ENCODE data around the gene CERCAM.
A peak's percentile ranks its signal among the peaks of the same experiment; 100 is the strongest.
"Not testable (repeated sequence)": the region's sequence is repeated elsewhere in the genome, so short reads cannot be mapped to it uniquely, and the experiment has no call there.

Gene CERCAM

DNA sequence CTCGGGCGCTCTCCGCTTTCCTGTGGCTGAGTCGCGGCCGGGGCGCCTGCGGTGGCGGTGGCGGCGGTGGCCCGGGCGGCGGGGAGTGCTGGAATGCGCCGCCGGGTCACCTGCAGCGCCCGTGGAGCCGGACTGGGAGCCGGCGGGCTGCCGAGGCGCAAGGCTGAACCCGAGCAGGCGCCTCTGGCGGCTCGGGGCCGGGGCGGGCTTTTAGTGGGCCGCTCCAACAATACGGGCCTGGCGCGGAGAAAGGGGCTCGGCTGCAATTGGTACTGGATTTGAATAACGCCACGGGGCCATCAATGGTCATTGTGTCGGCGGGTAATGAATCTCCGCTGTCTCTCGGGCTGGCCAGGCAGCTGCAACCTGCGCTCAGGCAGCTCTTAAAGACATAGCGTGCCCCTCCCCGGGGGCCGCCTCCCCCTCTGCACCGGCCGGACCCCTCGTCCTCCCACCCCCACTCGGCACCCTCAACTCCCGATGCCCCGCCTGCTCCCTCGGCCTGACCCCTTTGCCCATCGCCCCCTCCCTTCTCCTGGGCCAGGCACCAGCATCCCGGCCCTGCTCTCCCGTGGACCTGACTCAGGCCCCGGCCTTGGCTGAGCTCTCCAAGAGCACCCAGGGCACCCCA lies 27.4 kb upstream of the CERCAM start:
- no peak for DNase-seq (ENCODE audit: low spot score)

DNA sequence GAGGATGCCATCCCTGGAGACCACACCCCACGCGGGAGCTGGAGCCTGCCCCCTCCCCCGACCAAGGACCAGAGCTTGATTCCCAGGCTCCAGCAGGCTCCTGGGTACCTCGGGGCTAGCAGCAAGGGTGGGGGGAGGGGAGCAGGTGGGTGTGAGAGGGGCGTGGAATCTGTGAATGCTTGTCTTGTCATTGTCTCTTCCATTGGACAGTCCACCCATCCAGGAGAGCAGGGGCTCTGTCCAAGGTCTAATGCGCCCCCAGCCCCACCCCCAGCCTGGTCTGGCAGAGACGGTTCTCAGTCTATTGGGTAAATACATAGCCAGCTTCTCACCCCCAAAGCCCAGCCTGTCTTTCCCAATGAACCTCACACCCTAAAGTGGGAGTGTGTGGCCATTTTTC lies 26.7 kb upstream of the CERCAM start:
- DNase-seq (ENCODE audit: low spot score), result no peak

DNA sequence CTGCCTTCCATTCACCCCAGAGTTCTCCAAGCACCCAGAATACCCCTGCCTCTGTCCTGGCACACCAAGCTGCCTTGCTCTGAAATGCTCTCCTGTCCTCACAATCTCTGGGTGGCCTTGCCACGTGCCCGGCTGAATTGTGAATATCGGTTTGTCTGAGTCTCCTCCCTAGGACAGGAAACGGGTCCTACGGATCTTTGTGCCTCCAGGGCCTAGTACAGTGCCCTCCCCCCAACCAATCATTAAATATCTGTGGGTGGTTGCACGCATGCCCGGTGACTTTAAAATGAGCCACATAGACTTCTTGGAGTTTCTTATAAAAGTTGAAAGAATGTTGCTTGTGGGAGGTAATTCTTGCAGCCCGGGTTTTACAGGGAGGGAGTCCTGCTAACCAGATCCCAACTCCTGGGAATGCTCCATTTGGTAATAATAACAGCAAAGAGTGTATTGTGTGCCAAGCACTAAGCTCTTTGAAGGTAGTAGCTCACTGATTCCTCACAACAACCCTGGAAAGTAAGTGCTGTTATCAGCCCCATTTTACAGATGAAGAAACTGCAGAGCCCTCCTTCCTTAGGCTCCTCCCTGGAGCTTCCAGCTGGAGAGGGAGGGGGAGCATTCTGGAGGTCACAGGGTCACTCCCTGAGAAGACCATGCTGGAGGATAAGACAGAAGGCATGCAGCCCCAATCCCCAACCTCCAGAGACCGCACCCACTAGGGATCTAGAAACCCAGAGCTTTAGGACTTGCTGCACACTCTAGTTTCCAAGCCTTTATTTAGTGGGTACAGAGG lies 26.1 kb upstream of the CERCAM start:
- no peak for DNase-seq (ENCODE audit: low spot score)

DNA sequence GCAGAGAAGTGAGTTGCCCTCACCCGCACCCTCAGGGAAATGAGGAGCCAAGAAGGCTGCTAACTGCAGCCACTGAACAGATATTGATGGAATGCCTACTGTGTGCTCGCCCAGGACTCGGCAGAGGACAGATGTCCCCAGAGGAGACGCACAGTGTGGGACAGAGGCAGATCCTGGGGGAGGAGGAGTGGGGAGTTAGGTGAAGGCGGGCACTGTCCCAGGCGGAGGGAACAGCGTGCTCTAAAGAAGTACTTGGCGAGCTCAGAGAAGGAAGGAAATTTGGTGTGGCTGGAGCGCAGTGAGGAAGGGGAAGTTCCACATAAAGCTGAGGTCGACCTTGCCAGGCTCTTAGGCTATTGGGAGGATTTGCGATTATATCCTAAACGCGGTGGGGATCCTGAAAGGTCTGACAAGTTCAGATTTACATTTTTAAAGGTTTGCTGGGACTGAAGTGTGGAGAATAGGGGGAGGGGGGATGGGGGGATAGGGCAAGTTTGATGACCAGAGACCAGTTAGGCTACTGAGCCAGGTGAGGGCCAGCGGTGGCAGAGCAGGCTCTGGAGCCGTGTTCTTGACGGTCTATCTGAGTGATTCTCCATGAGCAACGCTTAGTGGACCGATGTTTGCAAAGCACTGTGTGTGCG lies 23.6 kb upstream of the CERCAM start:
- no peak for DNase-seq (ENCODE audit: low spot score)

DNA sequence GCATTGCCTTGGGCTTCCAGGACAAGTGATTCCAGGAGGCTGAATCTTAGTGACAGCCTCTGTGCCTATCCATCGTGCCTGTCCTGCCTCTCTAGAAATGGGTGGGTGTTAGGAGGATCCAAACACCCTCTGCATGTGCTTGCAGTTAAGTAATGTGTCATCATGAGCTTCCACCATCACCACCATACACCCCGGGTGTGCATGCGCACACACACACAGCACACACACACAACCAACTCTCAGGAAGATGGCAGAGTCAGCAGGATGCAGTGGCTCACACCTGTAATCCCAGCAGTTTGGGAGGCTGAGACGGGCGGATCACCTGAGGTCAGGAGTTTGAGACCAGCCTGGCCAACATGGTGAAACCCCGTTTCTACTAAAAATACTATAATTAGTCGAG lies 22.8 kb upstream of the CERCAM start:
- no peak for DNase-seq (ENCODE audit: low spot score)

DNA sequence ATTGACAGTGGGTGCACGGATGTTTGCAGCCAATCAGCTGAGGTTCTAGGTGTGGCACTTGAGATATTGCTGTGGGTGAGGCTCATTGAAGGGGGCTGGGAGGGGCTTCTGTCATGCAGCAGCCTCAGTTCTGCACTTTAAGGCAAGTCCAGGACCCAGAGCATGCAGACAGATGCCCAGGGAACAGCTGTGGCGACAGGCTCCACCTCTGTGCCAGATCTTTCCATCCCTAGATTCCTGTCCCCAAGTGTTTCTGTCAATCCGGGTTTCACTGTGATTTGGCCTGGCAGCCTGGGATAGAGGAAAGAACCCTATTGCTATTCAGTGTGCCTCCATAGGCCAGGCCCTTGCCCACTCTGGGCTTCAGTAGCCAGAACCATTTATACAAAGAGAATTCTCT lies 20.8 kb upstream of the CERCAM start:
- DNase-seq (ENCODE audit: low spot score), result no peak

DNA sequence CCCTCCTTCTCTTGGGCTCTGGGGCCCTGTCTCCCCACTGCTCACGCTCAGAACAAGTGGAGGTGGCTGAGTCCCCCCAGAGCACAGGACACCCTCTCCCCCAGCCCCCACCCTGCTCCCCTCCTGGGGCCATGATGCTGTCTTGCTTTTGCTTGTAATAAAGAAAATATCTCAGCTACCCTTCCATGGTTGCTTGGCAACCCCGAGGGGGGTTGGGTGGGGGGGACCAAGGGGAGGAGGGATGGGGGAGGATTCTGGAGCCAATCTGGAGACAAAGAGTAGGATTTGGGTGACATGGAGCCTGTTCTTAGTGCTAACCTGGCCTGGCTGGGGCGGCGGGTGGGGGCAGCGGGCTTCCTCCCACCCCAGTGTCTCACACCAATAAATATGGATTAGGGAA lies 16.1 kb upstream of the CERCAM start:
- no peak for DNase-seq (ENCODE audit: low spot score)

DNA sequence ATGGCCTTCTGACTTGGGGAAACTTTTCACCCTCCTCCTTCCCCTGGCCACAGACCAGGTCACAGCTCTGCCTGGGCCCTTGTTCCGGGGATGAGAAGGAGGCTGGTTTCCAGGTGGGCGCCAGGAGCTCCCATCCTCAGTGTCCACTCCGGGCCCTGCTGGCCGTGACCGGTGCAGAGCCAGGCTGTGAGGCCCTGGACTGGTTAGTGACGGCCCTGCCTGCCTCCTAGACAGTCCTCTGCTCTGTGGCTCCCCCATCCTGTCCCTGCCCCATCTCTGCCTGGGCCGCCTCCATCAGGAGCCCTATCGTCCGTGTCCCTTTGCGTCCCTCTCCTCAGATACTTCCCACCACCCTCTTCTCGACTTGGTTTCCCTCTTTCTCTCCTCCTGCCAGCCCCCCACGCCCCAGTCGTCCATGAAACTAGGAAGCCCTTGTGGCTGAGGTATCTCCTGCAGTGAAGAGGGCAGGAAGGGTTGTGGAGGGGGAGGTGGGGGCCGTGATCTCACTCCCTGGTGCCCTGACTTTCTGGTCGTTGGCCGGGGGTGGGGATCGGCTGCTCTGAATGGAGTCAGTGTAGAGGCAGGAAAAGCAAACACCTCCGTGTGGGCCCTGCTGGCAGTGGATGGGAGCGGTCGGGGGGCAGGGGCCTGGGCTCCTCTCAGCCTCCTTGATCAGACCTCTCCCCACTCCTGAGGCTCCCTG lies 15.4 kb upstream of the CERCAM start:
- DNase-seq (ENCODE audit: low spot score), result no peak

DNA sequence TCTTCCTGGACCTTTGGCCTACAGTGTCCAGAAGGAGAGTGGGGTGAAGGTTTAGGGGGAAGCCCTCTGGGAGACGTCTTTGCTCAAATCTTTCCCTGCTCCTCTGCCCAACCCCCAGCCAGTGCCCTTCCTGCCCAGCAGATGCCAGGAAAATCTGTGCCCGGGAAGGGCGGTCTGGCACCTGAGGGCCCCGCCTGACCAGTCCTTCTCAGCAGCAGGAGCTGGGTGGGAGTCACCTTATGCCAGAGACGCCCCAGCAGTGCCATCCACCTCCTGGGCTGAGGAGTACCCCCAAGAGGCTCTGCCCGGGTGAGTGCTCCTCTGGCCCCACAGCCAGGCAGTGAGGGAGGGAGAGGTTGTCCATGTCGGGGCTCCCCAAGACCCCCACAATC lies 14.9 kb upstream of the CERCAM start:
- DNase-seq (ENCODE audit: low spot score), result no peak

DNA sequence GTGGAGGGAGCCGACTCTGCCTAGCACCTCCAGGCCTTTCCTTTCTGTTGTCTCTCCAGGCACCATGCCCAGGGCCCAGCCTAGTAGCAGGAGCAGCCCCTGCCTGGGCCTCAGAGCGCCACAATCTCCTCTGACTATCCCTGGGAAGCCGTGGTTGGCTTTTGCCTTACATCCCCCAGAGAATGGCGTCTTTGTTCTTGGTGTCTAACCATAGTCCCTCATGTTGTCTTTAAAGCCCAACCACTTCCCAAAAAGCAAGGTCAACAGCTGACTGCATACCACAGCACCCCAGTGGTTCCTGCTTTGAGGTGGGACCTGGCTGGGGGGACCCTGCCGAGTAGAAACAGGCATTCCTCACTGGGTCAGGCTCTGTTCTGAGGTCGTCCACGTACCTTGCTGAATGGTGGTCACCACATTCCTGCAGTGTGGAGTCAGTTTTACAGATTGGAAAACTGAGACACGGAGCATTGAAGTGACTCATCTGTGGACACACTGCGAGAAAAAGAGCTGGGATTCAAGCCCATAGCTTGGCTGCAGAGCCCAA lies 13.7 kb upstream of the CERCAM start:
- DNase-seq (ENCODE audit: low spot score), result no peak

DNA sequence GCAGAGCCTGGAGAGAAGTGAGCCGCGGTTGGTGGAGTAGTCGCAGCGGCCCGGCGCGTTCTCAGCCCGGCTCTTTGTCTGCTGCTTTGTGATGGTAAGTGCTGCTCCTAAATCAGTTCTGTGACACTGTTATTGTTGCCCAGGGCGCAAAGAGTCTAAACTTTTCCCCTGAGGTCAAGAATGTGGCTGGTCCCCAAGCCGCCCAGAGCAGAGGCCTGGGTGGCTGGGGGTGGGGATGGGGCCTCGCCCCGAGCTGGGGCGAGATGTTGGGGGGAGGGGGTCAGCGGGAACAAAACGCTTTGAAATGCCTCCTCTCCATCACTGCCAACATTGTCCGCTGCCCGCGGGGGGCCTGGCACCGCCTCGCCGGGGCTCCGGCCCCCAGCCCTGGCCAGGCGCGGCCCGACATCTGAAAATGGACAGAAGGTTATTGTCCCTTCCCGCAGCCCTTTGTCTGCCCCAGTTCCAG lies 11.7 kb upstream of the CERCAM start:
- DNase-seq (ENCODE audit: low spot score), result no peak

DNA sequence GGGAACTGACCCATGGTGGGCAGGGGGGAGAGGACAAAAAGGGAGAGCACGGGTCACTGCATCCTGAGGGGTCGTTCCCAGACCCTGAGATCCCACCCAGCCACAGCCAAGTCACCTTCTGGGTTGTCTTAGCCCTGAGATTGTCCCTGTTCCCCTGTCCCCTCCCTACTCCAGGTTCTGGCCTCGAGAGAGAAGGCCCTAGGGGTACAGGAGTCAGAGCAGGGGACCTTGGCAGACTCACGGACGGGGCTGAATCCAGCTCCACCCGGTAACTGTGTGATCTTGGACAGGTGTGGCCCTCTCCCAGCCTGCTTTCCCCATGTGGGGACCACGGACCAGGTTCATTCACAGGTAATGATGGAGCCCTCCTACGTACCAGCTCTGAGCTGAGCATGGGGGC lies 11.2 kb upstream of the CERCAM start:
- DNase-seq (ENCODE audit: low spot score), result no peak

DNA sequence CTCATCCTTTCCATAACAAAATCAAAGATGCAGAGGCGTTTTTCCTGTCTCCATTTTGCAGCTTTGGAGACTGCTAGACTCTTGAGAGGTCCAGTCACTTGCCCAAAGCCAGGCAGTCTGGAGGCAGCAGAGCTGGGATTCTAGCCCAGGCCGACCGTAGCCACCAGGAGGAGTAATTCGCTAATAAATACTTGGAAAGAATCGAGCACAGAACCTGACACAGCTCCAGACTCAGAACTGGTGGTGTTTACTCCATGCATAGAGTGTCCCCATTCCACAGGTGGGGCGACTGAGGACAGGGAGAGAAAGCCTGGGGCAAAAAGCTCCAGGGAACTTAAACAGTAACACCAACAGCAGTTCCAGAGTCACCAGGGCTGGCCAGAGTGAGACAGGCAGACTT lies 10.7 kb upstream of the CERCAM start:
- no peak for DNase-seq (ENCODE audit: low spot score)

DNA sequence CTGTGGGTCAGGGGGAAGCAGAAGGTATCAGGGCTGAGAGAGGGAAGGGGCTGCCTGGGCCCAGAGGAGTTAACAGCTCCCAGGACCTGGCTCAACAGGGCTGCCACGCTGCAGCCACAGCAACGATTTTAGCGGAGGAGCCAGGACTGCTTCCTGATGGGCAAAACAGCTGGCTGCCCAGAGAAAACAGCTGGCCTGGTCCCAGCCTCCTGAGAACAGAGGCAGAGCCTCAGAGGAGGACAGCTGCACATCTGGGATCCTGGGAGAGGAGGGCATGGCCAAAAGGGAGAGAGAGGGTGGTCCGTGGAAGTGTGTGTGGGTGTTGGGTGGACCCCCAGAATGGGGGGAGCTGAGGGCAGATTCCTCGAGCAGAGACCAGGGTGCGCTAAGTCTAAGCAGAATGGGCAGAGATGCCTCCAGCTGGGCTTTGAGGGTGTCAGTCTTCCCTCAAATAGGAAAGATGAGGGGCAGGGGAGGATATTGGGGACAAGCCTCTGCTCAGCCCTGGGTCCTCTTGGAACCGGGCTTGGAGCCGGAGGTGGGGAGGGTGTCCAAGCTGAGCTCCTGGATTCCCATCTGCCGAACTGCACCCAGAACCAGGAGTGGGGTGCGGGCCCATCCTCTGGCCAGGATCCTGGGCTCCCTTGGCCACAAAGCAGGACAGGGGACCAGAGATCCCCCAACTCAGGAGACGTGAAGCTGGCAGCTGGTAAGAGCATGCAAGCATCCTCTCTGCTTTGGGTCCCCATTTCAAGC lies 9.1 kb upstream of the CERCAM start:
- DNase-seq (ENCODE audit: low spot score), result no peak

DNA sequence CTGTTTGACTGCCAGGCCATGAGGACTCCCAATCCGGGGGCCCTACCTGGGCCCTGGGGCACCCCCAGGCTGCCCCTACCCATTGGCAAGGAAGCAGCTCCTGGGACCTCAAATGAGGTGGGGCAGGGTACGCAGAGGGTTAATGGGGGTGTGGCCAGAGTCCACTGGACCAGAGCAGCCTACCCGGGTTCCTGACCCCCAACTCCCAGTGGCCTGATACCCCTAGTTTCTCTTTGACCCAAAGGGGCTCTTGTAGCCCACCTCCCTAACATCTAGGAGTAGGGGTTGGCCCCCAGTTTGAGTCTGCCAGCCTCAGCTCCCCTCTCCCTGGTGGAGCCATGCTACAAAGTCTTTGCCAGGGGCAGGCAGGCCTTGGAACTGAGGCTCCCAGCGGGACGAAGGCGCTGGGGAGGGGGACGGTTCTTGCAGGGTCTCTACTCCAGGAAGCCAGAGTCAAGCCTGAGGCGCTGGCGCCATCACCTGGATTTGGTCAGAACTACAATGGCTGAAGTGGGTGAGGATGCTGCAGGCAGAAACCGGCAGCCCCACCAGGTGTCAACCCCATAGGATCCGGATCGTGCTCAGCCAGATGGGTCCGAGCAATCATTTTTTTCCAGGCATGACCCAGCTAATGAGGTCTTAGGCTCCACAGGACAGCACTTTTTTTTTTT lies 8.4 kb upstream of the CERCAM start:
- DNase-seq (ENCODE audit: low spot score), result peak; percentile 47

DNA sequence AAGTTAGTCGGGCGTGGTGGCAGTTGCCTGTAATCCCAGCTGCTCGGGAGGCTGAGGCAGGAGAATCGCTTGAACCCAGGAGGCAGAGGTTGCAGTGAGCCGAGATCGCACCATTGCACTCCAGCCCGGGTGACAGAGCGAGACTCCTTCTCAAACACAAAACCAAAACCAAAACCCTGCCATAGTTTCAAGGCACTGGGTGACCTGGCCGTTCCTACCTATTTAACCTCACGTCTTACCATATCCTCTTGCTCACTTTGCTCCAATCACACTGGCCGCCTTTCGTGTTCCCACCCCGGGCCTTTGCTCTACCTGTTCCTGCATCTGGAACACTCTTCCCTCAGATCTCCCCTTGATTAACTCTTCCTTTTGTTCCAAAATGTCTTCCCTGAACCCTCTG lies 6.9 kb upstream of the CERCAM start:
- not testable (repeated sequence) for DNase-seq (ENCODE audit: low spot score)

DNA sequence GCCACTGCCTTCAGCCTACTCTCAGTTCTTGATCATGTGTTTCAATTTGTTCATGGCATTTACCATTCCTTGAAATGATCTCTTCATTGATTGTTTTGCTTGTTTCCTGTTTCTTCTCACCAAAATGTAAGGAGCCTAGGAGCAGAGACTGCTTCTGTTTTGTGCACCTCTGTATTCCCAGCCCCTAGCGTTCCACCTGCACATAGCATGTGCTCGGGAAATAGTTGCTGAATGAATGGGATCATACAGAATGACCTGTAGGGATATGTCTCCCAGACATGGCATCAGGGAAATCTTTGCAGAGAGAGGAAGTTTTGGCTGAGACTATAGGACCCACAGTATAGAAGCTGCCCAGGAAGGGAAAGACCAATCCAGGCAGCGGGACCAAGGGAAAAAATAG lies 6.2 kb upstream of the CERCAM start:
- DNase-seq (ENCODE audit: low spot score), result no peak

DNA sequence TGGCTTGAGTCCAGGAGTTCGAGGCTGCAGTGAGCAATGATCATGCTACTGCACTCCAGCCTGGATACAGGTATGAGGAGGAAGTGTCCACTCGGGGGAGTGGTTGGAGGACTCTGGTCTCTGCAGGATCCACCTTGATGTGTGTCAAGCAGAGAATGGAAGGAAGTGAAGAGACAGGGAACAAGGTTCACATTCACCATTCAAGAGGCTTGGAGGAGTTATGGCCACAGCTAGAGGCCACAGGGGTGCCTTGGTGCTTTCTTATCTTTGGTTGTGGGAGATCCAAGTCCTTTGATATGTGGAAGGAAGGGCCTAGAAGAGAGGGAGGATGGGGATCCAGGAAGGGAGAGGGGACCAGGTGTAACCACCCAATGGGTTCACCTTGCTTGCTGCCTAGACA lies 5.4 kb upstream of the CERCAM start:
- DNase-seq (ENCODE audit: low spot score), result no peak

DNA sequence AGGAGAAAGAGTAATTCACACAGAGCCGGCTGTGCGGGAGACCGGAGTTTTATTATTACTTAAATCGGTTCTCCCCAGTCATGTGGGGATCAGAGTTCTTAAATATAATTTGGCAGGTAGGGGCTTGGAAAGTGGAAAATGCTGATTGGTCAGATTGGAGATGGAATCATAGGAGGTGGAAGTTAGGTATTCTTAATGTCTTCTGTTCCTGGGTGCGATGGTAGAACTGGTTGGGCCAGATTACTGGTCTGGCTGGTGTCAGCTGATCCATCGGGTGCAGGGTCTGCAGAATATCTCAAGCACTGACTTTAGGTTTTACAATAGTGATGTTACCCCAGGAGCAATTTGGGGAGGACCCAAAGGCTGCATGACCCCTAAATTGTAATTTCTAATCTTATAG lies 4.6 kb upstream of the CERCAM start:
- DNase-seq (ENCODE audit: low spot score), result no peak

DNA sequence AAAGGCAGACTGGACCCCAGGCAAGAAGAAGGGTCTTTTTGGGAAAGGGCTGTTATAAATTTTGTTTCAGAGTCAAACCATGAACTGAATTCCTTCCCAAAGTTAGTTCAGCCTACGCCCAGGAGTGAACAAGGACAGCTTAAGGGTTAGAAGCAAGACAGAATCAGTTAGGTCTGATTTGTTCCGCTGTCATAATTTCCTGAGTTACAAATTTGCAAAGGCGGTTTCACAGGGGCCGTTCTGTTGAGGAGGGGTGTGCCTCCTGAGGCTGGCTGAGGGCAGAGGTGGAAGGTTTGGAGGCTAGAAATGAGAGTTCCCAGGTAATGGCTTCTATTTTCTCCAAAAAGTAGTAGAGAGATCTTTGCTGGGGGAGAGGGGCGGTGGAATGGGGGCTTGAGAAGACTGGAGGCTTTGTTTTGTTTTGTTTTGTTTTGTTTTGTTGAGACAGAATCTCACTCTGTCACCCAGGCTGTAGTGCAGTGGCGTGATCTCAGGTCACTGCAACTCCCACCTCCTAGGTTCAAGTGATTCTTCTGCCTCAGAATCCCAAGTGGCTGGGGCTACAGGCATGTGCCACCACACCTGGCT lies 4.1 kb upstream of the CERCAM start:
- no peak for DNase-seq (ENCODE audit: low spot score)
